SK-N-SH (cell line): ENCODE measurements around the gene KANTR. TPM values are rescaled to one million over a fixed set of nuclear protein-coding genes. Genes with fewer than 3 reads are reported as not detected.

Experiments used
- CTCF ChIA-PET: fragments of 300-600, 350-600 bp; formaldehyde crosslinking; extraction: SDS; loops from one replicate; lab custom pipeline; 2021; lab: Yijun Ruan, JAX
- POLR2A ChIA-PET: fragments of 350-600 bp; sonication (Branson Sonifier 250); formaldehyde crosslinking; extraction: SDS; loops from one replicate; lab custom pipeline; 2020; ENCODE audit warnings: antibody characterized with exemption, inconsistent platforms; lab: Yijun Ruan, JAX
- DNase-seq: peaks from one replicate; pipeline ENCODE4 v3.0.0; 2012
- H2AFZ ChIP-seq: fragments of 200-600 bp; sonication (generic); 2 replicates; pipeline ENCODE4 v1.8.1; 2016; ENCODE audit warnings: antibody characterized with exemption, mild to moderate bottlenecking, low read depth
- H3F3A ChIP-seq: fragments of 200-600 bp; sonication (generic); replicated peaks from 2 replicates; pipeline ENCODE3; 2016; ENCODE audit warnings: antibody characterized with exemption, mild to moderate bottlenecking; ENCODE audit not compliant: insufficient read depth
- H3K27ac ChIP-seq, 2 experiments: fragments of 200-500 bp in 1 of 2; fragments of 200-600 bp in 1 of 2; sonication (Bioruptor generic) in 1 of 2; sonication (generic), shearing (Covaris generic) in 1 of 2; 2 replicates each; pipeline versions ENCODE4 v1.5.1 to v1.6.1; 2014 to 2016; ENCODE audit warnings: low read depth in 2 of 2, inconsistent platforms in 1 of 2, low read length in 1 of 2, mild to moderate bottlenecking in 1 of 2, mixed read lengths in 1 of 2
- H3K27me3 ChIP-seq: fragments of 200-600 bp; sonication (generic), shearing (Covaris generic); 2 replicates; pipeline ENCODE4 v1.6.1; 2016; ENCODE audit warnings: mixed run types; ENCODE audit not compliant: insufficient read depth
- H3K36me3 ChIP-seq, 2 experiments: fragments of 200-500 bp in 1 of 2; fragments of 200-600 bp in 1 of 2; sonication (Bioruptor generic) in 1 of 2; sonication (generic) in 1 of 2; replicated peaks in 1 of 2; 2 replicates each; pipeline versions ENCODE3 to v1.5.1; 2014 to 2016; ENCODE audit warnings: low read length in 1 of 2, mild to moderate bottlenecking in 1 of 2; ENCODE audit not compliant: insufficient read depth in 2 of 2, control insufficient read depth in 1 of 2
- H3K4me1 ChIP-seq, 2 experiments: fragments of 200-500 bp in 1 of 2; fragments of 200-600 bp in 1 of 2; sonication (Bioruptor generic) in 1 of 2; sonication (generic), shearing (Covaris generic) in 1 of 2; 2 replicates each; pipeline versions ENCODE4 v1.5.1 to v1.6.1; 2014 to 2016; ENCODE audit warnings: low read depth in 1 of 2, low read length in 1 of 2, mixed run types in 1 of 2; ENCODE audit not compliant: insufficient read depth in 2 of 2, control insufficient read depth in 1 of 2
- H3K4me2 ChIP-seq: fragments of 200-600 bp; sonication (generic), shearing (Covaris generic); 2 replicates; pipeline ENCODE4 v1.6.1; 2017; ENCODE audit warnings: mixed run types
- H3K4me3 ChIP-seq, 2 experiments: fragments of 200-500 bp in 1 of 2; fragments of 200-600 bp in 1 of 2; sonication (Bioruptor generic) in 1 of 2; sonication (generic), shearing (Covaris generic) in 1 of 2; 2 replicates each; pipeline versions ENCODE4 v1.5.1 to v1.8.1; 2014 to 2016; ENCODE audit warnings: low read depth in 2 of 2, inconsistent platforms in 1 of 2, low read length in 1 of 2, mild to moderate bottlenecking in 1 of 2, mixed read lengths in 1 of 2, moderate library complexity in 1 of 2
- H3K79me2 ChIP-seq: fragments of 200-600 bp; sonication (generic); 2 replicates; pipeline ENCODE4 v1.8.1; 2017; ENCODE audit warnings: mild to moderate bottlenecking; ENCODE audit not compliant: insufficient read depth
- H3K9ac ChIP-seq: fragments of 200-600 bp; sonication (generic); 2 replicates; pipeline ENCODE4 v1.6.1; 2017; ENCODE audit warnings: mixed run types
- H3K9me2 ChIP-seq: fragments of 200-600 bp; sonication (generic); 2 replicates; pipeline ENCODE4 v1.6.1; 2017; ENCODE audit warnings: mixed run types
- H3K9me3 ChIP-seq: fragments of 200-600 bp; sonication (generic); 2 replicates; pipeline ENCODE4 v1.6.1; 2017; ENCODE audit warnings: mixed run types, mild to moderate bottlenecking, moderate library complexity
- H4K20me1 ChIP-seq: fragments of 200-600 bp; sonication (generic); 2 replicates; pipeline ENCODE4 v1.6.1; 2017; ENCODE audit warnings: mild to moderate bottlenecking, mixed run types; ENCODE audit not compliant: insufficient read depth
- CHD2 ChIP-seq: fragments of 150-350 bp; IDR thresholded peaks from 2 replicates; pipeline ENCODE4 v1.6.1; 2018; ENCODE audit warnings: low read length; ENCODE audit not compliant: partially characterized antibody
- ELF1 ChIP-seq: IDR thresholded peaks from 2 replicates; pipeline ENCODE4 v1.4.0; 2012
- FOXM1 ChIP-seq: IDR thresholded peaks from 2 replicates; pipeline ENCODE4 v1.4.0; 2012; ENCODE audit warnings: low read depth, mild to moderate bottlenecking
- IRF3 ChIP-seq: fragments of 150-350 bp; IDR thresholded peaks from 2 replicates; pipeline ENCODE4 v1.6.1; 2016; ENCODE audit warnings: mild to moderate bottlenecking, low read depth, low read length
- JUND ChIP-seq: IDR thresholded peaks from 2 replicates; pipeline ENCODE4 v1.4.0; 2012
- MXI1 ChIP-seq: IDR thresholded peaks from 2 replicates; pipeline ENCODE4 v1.6.1; 2012; ENCODE audit warnings: mild to moderate bottlenecking, low read depth, low read length, improper control_type of control experiment
- NFIC ChIP-seq: IDR thresholded peaks from 2 replicates; pipeline ENCODE4 v1.4.0; 2012; ENCODE audit warnings: borderline replicate concordance
- NRF1 ChIP-seq: IDR thresholded peaks from 2 replicates; pipeline ENCODE4 v1.6.1; 2012; ENCODE audit warnings: low read depth, mild to moderate bottlenecking, low read length
- REST ChIP-seq: IDR thresholded peaks from 2 replicates; pipeline ENCODE4 v1.6.1; 2012; ENCODE audit warnings: mild to moderate bottlenecking, low read depth, low read length, moderate library complexity
- RFX5 ChIP-seq: IDR thresholded peaks from 2 replicates; pipeline ENCODE4 v1.6.1; 2012; ENCODE audit warnings: mild to moderate bottlenecking, improper control_type of control experiment, low read length
- SMC3 ChIP-seq: IDR thresholded peaks from 2 replicates; pipeline ENCODE4 v1.6.1; 2012; ENCODE audit warnings: low read depth, low read length, improper control_type of control experiment
- TAF1 ChIP-seq: IDR thresholded peaks from 2 replicates; pipeline ENCODE4 v1.6.1; 2012; ENCODE audit warnings: low read depth, mild to moderate bottlenecking, low read length, moderate library complexity, borderline replicate concordance
- TEAD4 ChIP-seq: IDR thresholded peaks from 2 replicates; pipeline ENCODE4 v1.4.0; 2012; ENCODE audit warnings: mild to moderate bottlenecking, borderline replicate concordance; ENCODE audit not compliant: insufficient read depth
- YY1 ChIP-seq: IDR thresholded peaks from 2 replicates; pipeline ENCODE4 v1.4.0; 2012; ENCODE audit warnings: low read depth, mild to moderate bottlenecking
- WGBS: methylation state at CpG from one replicate; pipeline ENCODE4 v1.1.6; 2017; ENCODE audit warnings: low lambda C conversion rate; 5-methylcytosine and 5-hydroxymethylcytosine counted together
- polyA plus RNA-seq, 3 experiments: library from polyadenylated mRNA; depleted of rRNA; stranded (reverse); fragments of >200 nt; gene quantifications; 2 replicates each; pipeline ENCODE4 v1.2.3, GENCODE V29; 2012

Gene KANTR
- polyA plus RNA-seq, 1 of the 3 experiments (the other 2 are of a cell fraction) = 2.1 TPM

GRCh38 chrX:53133400-53133799, 39.5 kb downstream of the KANTR start (continued):
- TF ChIP-seq IRF3 (no peak), TAF1 (no peak), CHD2 (no peak), ELF1 (no peak), NFIC (no peak), TEAD4 (no peak), MXI1 (no peak)

- H3K79me2 ChIP-seq = no peaks in the 10 kb centered on the region
- TF ChIP-seq IRF3 (no peak), ELF1 (no peak), TEAD4 (no peak), JUND (no peak), RFX5 (no peak), YY1 (no peak)
- H3K9me2 ChIP-seq = no peaks in the 10 kb centered on the region
- no peak overlapping the region for H3K4me3 ChIP-seq
- no peaks in the 10 kb centered on the region for H3F3A ChIP-seq
- H3K9me3 ChIP-seq = no peaks in the 10 kb centered on the region
- H3K36me3 ChIP-seq = no peaks in the 10 kb centered on the region
- POLR2A ChIA-PET = no interaction called here
- no peaks in the 10 kb centered on the region for H4K20me1 ChIP-seq
- CTCF ChIA-PET = no interaction called here
- no peak overlapping the region for H3K9ac ChIP-seq
- WGBS = 50% methylated on average over 2 of the region's 2 CpGs
- no peak overlapping the region for H3K4me2 ChIP-seq
- peaks cover 6% of the 10 kb centered on the region; the same call in 1 of the 2 replicates for H3K27me3 ChIP-seq
- H3K4me1 ChIP-seq = no peaks in the 10 kb centered on the region
- H2AFZ ChIP-seq = no peak overlapping the region
- no peak for DNase-seq
- no peak overlapping the region for H3K27ac ChIP-seq
These were observed 41.6 kb downstream of the KANTR start for GRCh38 chrX:53135581-53135980.

- ChIA-PET POLR2A (no interaction called here), CTCF (no interaction called here)
- no peaks in the 10 kb centered on the region for H3K9me3 ChIP-seq
- no peaks in the 10 kb centered on the region for H3K4me1 ChIP-seq
- no peaks in the 10 kb centered on the region for H3K36me3 ChIP-seq
- no peak overlapping the region for H2AFZ ChIP-seq
- TF ChIP-seq TAF1 = no peak
- no peak for TF ChIP-seq NRF1
- no peak for TF ChIP-seq YY1
- no peak for TF ChIP-seq REST
- no peak for TF ChIP-seq FOXM1
- TF ChIP-seq NFIC = no peak
- no peak for TF ChIP-seq SMC3
- TF ChIP-seq ELF1 = no peak
- TF ChIP-seq, all 33 proteins: peak for 0
- no peak overlapping the region for H3K4me2 ChIP-seq
- no peaks in the 10 kb centered on the region for H4K20me1 ChIP-seq
- no peaks in the 10 kb centered on the region for H3K9me2 ChIP-seq
- no peak for DNase-seq
- H3K79me2 ChIP-seq = no peaks in the 10 kb centered on the region
- H3K27me3 ChIP-seq = no peaks in the 10 kb centered on the region
- H3K4me3 ChIP-seq = no peak overlapping the region
- H3K9ac ChIP-seq = no peak overlapping the region
- 27% methylated on average over 1 of the region's 1 CpG for WGBS
- no peaks in the 10 kb centered on the region for H3F3A ChIP-seq
- no peak overlapping the region for H3K27ac ChIP-seq
These were observed 59.6 kb downstream of the KANTR start for GRCh38 chrX:53153581-53153980.
